A673 (cell line): Measurements from ENCODE around the gene AHDC1. TPM values are rescaled to one million over a fixed set of nuclear protein-coding genes. Genes with fewer than 3 reads are reported as not detected.
A peak's percentile ranks its signal among the peaks of the same experiment; 100 is the strongest.

ENCODE experiments used
- BruUV-seq: library from RNA; stranded (reverse); fragments of 400-500 nt; replicated peaks from 2 replicates; lab custom pipeline; 2021; lab: Mats Ljungman, UMichigan
- CTCF ChIA-PET: fragments of 300-600 bp; sonication (Branson Sonifier 250); formaldehyde crosslinking; loops from one replicate; lab custom pipeline; 2022; ENCODE audit warnings: antibody characterized with exemption; lab: Charles Lee
- POLR2A ChIA-PET: fragments of 300-600 bp; sonication (Branson Sonifier 250); formaldehyde crosslinking; loops from one replicate; lab custom pipeline; 2022; ENCODE audit warnings: antibody characterized with exemption; ENCODE audit not compliant: low non-redundant PET; lab: Charles Lee
- DNase-seq: peaks from one replicate; pipeline ENCODE4 v3.0.0-alpha.2; 2015; ENCODE audit warnings: low spot score
- H3K27ac ChIP-seq: fragments of 200-600 bp; sonication (generic); 2 replicates; pipeline ENCODE4 v1.5.1; 2016; ENCODE audit warnings: mixed run types, low read depth, mild to moderate bottlenecking, mixed read lengths, antibody characterized with exemption, low read length; ENCODE audit not compliant: poor library complexity, severe bottlenecking
- H3K27me3 ChIP-seq: fragments of 200-600 bp; sonication (generic); replicated peaks from 2 replicates; pipeline ENCODE4 v1.6.1; 2017; ENCODE audit warnings: mixed run types, low read depth, mild to moderate bottlenecking, mixed read lengths, antibody characterized with exemption, low read length; ENCODE audit not compliant: insufficient read depth, poor library complexity
- H3K36me3 ChIP-seq: fragments of 200-600 bp; sonication (generic); 2 replicates; pipeline ENCODE4 v1.6.1; 2016; ENCODE audit warnings: mixed run types, mild to moderate bottlenecking, mixed read lengths, antibody characterized with exemption, low read length; ENCODE audit not compliant: insufficient read depth, poor library complexity, severe bottlenecking
- H3K4me1 ChIP-seq: fragments of 200-600 bp; sonication (generic); 2 replicates; pipeline ENCODE4 v1.6.1; 2017; ENCODE audit warnings: mixed run types, mild to moderate bottlenecking, mixed read lengths, antibody characterized with exemption, low read length; ENCODE audit not compliant: insufficient read depth, poor library complexity, severe bottlenecking
- H3K4me3 ChIP-seq: fragments of 200-600 bp; sonication (generic); 2 replicates; pipeline ENCODE4 v1.5.1; 2016; ENCODE audit warnings: low read depth, mixed run types, mild to moderate bottlenecking, mixed read lengths, low read length; ENCODE audit not compliant: poor library complexity, severe bottlenecking
- H3K9me3 ChIP-seq: fragments of 200-600 bp; sonication (generic); 2 replicates; pipeline ENCODE4 v1.6.1; 2016; ENCODE audit warnings: mixed run types, low read depth, mild to moderate bottlenecking, mixed read lengths, antibody characterized with exemption, low read length; ENCODE audit not compliant: poor library complexity, severe bottlenecking
- CTCF ChIP-seq: fragments of 300-800, 200-600 bp; sonication (generic); conservative IDR thresholded peaks from 2 replicates; pipeline ENCODE4 v1.5.1; 2017; ENCODE audit warnings: low read depth, mild to moderate bottlenecking, antibody characterized with exemption, low read length, moderate library complexity, mixed read lengths
- EZH2 ChIP-seq: fragments of 200-600 bp; sonication (generic); IDR thresholded peaks from 2 replicates; pipeline ENCODE4 v1.6.1; 2017; ENCODE audit warnings: borderline replicate concordance, low read depth, mild to moderate bottlenecking, mixed read lengths, antibody characterized with exemption, low read length; ENCODE audit not compliant: poor library complexity, severe bottlenecking
- intact Hi-C: fragments of 100-400 bp; cut with micrococcal nuclease; formaldehyde crosslinking; loops from one replicate; pipeline ENCODE4 v1.10.0; 2022; ENCODE audit not compliant: unreplicated experiment
- total RNA-seq: library from RNA; stranded (reverse); gene quantifications from 2 replicates; pipeline ENCODE4 v1.2.3, GENCODE V29; 2021

Gene AHDC1
- total RNA-seq, 1 experiment from 2014 or later, result 33.2 TPM

- no peaks in the 10 kb centered on the region for H3K36me3 ChIP-seq
- H3K9me3 ChIP-seq, result no peaks in the 10 kb centered on the region
- no TSS peak for BruUV-seq
- TF ChIP-seq CTCF (no peak), EZH2 (no peak)
- no peak overlapping the region for H3K27ac ChIP-seq
- ChIA-PET CTCF (no interaction called here), POLR2A (no interaction called here)
- DNase-seq, result no peak
- H3K4me1 ChIP-seq, result peaks cover 48% of the 10 kb centered on the region
- no peak overlapping the region for H3K4me3 ChIP-seq
- intact Hi-C loops, result no loop called here
- H3K27me3 ChIP-seq, result no peaks in the 10 kb centered on the region
Measured at GRCh38 chr1:27528818-27529703, 74.9 kb downstream of the AHDC1 start.

DNA sequence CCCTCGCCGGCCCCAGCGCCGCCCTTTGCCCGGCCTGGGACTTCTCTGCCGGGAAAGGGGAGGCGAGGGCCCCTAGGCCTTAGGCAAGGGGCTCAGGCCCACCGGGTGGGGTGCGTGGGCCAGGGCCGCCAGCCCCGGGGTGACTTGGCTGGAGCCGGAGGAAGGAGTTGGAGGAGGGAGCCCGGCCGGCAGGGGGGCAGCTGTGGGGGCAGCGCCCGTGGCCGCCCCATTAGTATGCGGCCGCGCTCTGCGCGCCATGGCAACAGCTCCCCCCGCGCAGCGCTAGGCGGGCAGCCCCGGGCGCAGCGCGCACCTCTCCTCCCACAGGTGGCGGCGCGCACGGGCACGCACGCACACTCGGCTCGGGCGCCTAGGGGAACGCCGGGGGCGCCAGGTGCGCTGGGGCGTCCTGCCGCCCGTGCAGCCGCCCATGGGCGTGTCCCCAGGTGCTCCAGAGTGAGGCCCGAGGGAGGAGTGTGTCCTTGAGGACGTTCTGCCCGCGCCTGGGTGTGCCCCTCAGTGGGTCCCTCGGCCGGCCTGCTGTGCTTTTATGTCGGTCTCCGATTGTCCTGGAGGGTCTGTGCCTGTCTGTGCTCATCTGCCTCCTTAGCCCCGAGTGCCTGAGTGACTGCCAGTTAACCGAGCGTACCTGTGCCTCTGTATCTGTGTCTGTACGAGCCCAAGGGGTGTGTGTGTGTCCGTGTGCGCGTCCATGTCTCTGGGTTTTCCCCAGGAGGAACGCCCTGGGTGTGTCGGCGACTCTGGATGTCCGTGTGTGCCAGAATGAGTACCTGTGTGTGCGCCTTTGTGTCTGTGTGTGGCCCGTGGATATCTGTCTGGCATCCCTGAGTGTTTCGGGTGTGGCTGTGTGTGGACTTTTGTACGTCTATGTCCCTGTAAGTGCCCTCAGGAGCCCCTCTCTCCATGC lies 75.8 kb downstream of the AHDC1 start:
- TF ChIP-seq CTCF, result no peak
- TF ChIP-seq EZH2, result no peak
- H3K36me3 ChIP-seq, result no peaks in the 10 kb centered on the region
- DNase-seq, result no peak
- peak overlapping the region; percentile 25 for H3K4me3 ChIP-seq
- H3K4me1 ChIP-seq, result peaks cover 58% of the 10 kb centered on the region
- H3K27ac ChIP-seq, result no peak overlapping the region
- no TSS peak for BruUV-seq
- ChIA-PET POLR2A (interaction anchor here (0.6 kb wide), 1 partner anchor 1028 kb away, joined by 3 read pairs; no protein-coding TSS in a partner anchor), CTCF (no interaction called here)
- no peaks in the 10 kb centered on the region for H3K9me3 ChIP-seq
- intact Hi-C loops, result no loop called here
- H3K27me3 ChIP-seq, result no peaks in the 10 kb centered on the region

DNA sequence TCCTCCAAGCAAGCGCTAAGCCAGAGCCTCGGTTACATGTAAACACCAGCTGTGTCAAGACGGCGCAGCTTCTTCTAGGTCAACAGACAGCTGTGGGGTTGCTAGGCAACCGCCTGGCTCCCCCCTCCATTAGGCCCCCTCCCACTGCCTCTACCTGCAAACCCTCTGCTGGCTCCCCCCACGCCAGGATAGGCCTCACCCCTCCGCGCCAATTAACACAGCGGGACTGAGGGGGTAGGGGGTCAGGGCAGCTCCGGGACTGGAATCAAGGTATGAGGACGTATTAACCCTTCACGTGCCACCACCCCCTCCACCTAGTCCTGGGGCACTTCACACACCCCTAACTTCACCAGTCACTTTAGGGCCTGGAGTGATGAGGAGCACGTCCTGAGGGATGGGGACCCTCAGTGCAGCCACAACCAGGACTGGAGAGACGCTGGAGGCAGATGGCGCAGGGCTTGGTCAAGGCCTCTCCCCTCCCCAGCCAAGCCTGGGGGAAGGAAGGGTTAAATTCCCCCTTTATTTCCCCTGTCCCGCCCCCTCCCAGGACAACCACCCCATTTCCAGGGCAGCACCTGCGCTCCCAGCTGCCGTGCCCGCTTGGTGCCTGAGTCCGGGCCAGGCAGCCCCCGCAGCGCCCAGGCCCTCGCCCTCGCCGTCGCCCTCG lies 76.6 kb downstream of the AHDC1 start:
- peak overlapping the region; percentile 25 for H3K4me3 ChIP-seq
- intact Hi-C loops, result no loop called here
- POLR2A ChIA-PET, result no interaction called here
- DNase-seq, result no peak
- no peaks in the 10 kb centered on the region for H3K27me3 ChIP-seq
- H3K27ac ChIP-seq, result peak overlapping the region; percentile 68
- BruUV-seq, result no TSS peak
- peaks cover 66% of the 10 kb centered on the region for H3K4me1 ChIP-seq
- H3K36me3 ChIP-seq, result no peaks in the 10 kb centered on the region
- TF ChIP-seq CTCF (no peak), EZH2 (no peak)
- CTCF ChIA-PET, result no interaction called here
- H3K9me3 ChIP-seq, result no peaks in the 10 kb centered on the region
